Body of pancreas (tissue), 4 donors: ENCODE results near the gene PCDHAC2. TPM values are rescaled to one million over a fixed set of nuclear protein-coding genes. Genes with fewer than 3 reads are reported as not detected.

Experiments
- ATAC-seq: fragments of 150-250 bp; one replicate; pipeline ENCODE4 v1.9.1; 2016
- DNase-seq, 4 donors: peaks; one replicate each; pipeline ENCODE4 v3.0.0-alpha.2; 2019
- H3K27ac ChIP-seq, 4 donors: fragments of 200-600 bp; sonication (generic); 1 replicate in 3 of 4; 2 replicates in 1 of 4; pipeline versions ENCODE4 v1.5.1 to v1.6.1; 2016 to 2019; ENCODE audit warnings: mild to moderate bottlenecking in 1 of 4, mixed read lengths in 1 of 4, moderate library complexity in 1 of 4
- H3K27me3 ChIP-seq, 2 donors: fragments of 200-600 bp; sonication (generic); one replicate each; pipeline ENCODE4 v1.6.0; 2016; ENCODE audit warnings: mild to moderate bottlenecking in 1 of 2
- H3K36me3 ChIP-seq, 2 donors: fragments of 200-600 bp; sonication (generic); replicated peaks in 1 of 2; 2 replicates each; pipeline ENCODE4 v1.5.1; 2016; ENCODE audit warnings: low read depth in 2 of 2; ENCODE audit not compliant: insufficient read depth in 1 of 2
- H3K4me1 ChIP-seq: fragments of 200-600 bp; sonication (generic); one replicate; pipeline ENCODE4 v1.6.0; 2016
- H3K4me3 ChIP-seq, 2 donors: fragments of 200-600 bp; sonication (generic); 1 replicate in 1 of 2; 2 replicates in 1 of 2; pipeline ENCODE4 v1.5.1; 2016 to 2019
- H3K9me3 ChIP-seq, 3 donors: fragments of 200-600 bp; sonication (generic); 1 replicate in 2 of 3; 2 replicates in 1 of 3; pipeline ENCODE4 v1.5.1; 2016
- CTCF ChIP-seq, 7 experiments: fragments of 450-650 bp in 4 of 7; fragments of 200-600 bp in 3 of 7; sonication (generic) in 3 of 7; IDR thresholded peaks; one replicate each; pipeline ENCODE4 v1.5.1; 2016 to 2019; ENCODE audit warnings: antibody characterized with exemption in 7 of 7
- POLR2A ChIP-seq, 3 donors: fragments of 450-650 bp; IDR thresholded peaks; one replicate each; pipeline ENCODE4 v1.6.1; 2016; ENCODE audit warnings: antibody characterized with exemption in 3 of 3, mild to moderate bottlenecking in 2 of 3
- WGBS, 2 donors: methylation state at CpG; one replicate each; pipeline ENCODE4 v1.1.5; 2017; 5-methylcytosine and 5-hydroxymethylcytosine counted together
- intact Hi-C: fragments of 100-400 bp; cut with DNase I; formaldehyde crosslinking; loops from one replicate; pipeline ENCODE4 v1.15.1; 2023
- total RNA-seq, 2 donors: library from RNA; depleted of rRNA; stranded (reverse); fragments of >200 nt; gene quantifications; one replicate each; pipeline ENCODE4 v1.1.0, GENCODE V29; 2016

The PCDHAC2 gene
- total RNA-seq, 2 donors from 2014 or later = 1.6 to 2.3 TPM

GRCh38 chr5:140996060-140996459 is 29.8 kb downstream of the PCDHAC2 start:
- DNase-seq (peak in 2 of 4 donors; percentile 9 to 17), ATAC-seq (no peak)
- Histone ChIP-seq H3K27me3 (no peaks in the 10 kb centered on the region), H3K9me3 (no peaks in the 10 kb centered on the region), H3K36me3 (no peaks in the 10 kb centered on the region), H3K4me1 (no peaks in the 10 kb centered on the region), H3K27ac (no peak overlapping the region), H3K4me3 (no peak overlapping the region)
- WGBS, 2 donors = 61 to 81% methylated on average over 1 of the region's 1 CpG
- TF ChIP-seq CTCF (IDR thresholded peaks at IDR 0.05) (no peak), POLR2A (IDR thresholded peaks at IDR 0.05) (no peak)
- intact Hi-C loops = no loop called here

- no peaks in the 10 kb centered on the region for H3K9me3 ChIP-seq
- H3K4me1 ChIP-seq = no peaks in the 10 kb centered on the region
- intact Hi-C loops = no loop called here
- TF ChIP-seq POLR2A (IDR thresholded peaks at IDR 0.05) = no peak
- TF ChIP-seq CTCF (IDR thresholded peaks at IDR 0.05) = no peak
- no peaks in the 10 kb centered on the region for H3K36me3 ChIP-seq
- WGBS, 2 donors = 63 to 77% methylated on average over 2 of the region's 2 CpGs
- H3K27me3 ChIP-seq = no peaks in the 10 kb centered on the region
- H3K27ac ChIP-seq = no peak overlapping the region
- H3K4me3 ChIP-seq = no peak overlapping the region
- no peak for DNase-seq
- ATAC-seq = no peak
These were observed 32.7 kb downstream of the PCDHAC2 start for GRCh38 chr5:140998921-140999410.

GRCh38 chr5:141001446-141001843 is 35.2 kb downstream of the PCDHAC2 start:
- TF ChIP-seq POLR2A (IDR thresholded peaks at IDR 0.05) (no peak), CTCF (IDR thresholded peaks at IDR 0.05) (no peak)
- H3K27ac ChIP-seq = no peak overlapping the region
- intact Hi-C loops = no loop called here
- no peaks in the 10 kb centered on the region for H3K36me3 ChIP-seq
- peak in 3 of 4 donors; percentile 7 to 26 (median 15) for DNase-seq
- no peak for ATAC-seq
- 18 to 32% methylated on average over 9 of the region's 9 CpGs for WGBS, 2 donors
- H3K4me1 ChIP-seq = no peaks in the 10 kb centered on the region
- H3K4me3 ChIP-seq = no peak overlapping the region
- H3K27me3 ChIP-seq = no peaks in the 10 kb centered on the region
- H3K9me3 ChIP-seq = no peaks in the 10 kb centered on the region

GRCh38 chr5:141001844-141002604 is 35.7 kb downstream of the PCDHAC2 start:
- no peak for ATAC-seq
- TF ChIP-seq CTCF (IDR thresholded peaks at IDR 0.05) (no peak), POLR2A (IDR thresholded peaks at IDR 0.05) (no peak)
- peak in 3 of 4 donors; percentile 2 to 28 (median 14) for DNase-seq
- no peaks in the 10 kb centered on the region for H3K27me3 ChIP-seq
- no peak overlapping the region for H3K27ac ChIP-seq
- no peaks in the 10 kb centered on the region for H3K36me3 ChIP-seq
- no peaks in the 10 kb centered on the region for H3K4me1 ChIP-seq
- no peak overlapping the region for H3K4me3 ChIP-seq
- 13 to 18% methylated on average over 19 of the region's 19 CpGs for WGBS, 2 donors
- no peaks in the 10 kb centered on the region for H3K9me3 ChIP-seq
- intact Hi-C loops = no loop called here

GRCh38 chr5:141002605-141002965 is 36.3 kb downstream of the PCDHAC2 start:
- DNase-seq = no peak
- Histone ChIP-seq H3K4me3 (no peak overlapping the region), H3K9me3 (no peaks in the 10 kb centered on the region), H3K36me3 (no peaks in the 10 kb centered on the region), H3K27ac (no peak overlapping the region), H3K4me1 (no peaks in the 10 kb centered on the region), H3K27me3 (no peaks in the 10 kb centered on the region)
- ATAC-seq = no peak
- no peak for TF ChIP-seq CTCF (IDR thresholded peaks at IDR 0.05)
- no peak for TF ChIP-seq POLR2A (IDR thresholded peaks at IDR 0.05)
- intact Hi-C loops = no loop called here
- 52 to 53% methylated on average over 3 of the region's 3 CpGs for WGBS, 2 donors
